ENCODE measurements around the gene NDP.

GRCh38 chrX:44006081-44006480 lies 32.9 kb upstream of the NDP start:
- TF ChIP-seq CTCF (IDR thresholded peaks at IDR 0.05; ENCODE audit: borderline replicate concordance, extremely low read depth, low read length, poor library complexity, severe bottlenecking), result no peak
- no peak for TF ChIP-seq EZH2 (IDR thresholded peaks at IDR 0.05; ENCODE audit: borderline replicate concordance, low read depth, low read length, severe bottlenecking)

All from DND-41 (cell line).